Keratinocyte (primary cell): ENCODE results near the gene SPRED1. TPM values are rescaled to one million over a fixed set of nuclear protein-coding genes. Genes with fewer than 3 reads are reported as not detected.

Experiments used
- DNase-seq: peaks from one replicate; pipeline ENCODE4 v3.0.0-alpha.2; 2011; ENCODE audit warnings: low read depth, missing footprints, low spot score
- FAIRE-seq: peaks from 2 replicates; lab custom pipeline; 2011; peaks lifted over from hg19 to GRCh38; lab: Jason Lieb, UNC
- H2AFZ ChIP-seq: 2 replicates; pipeline ENCODE4 v1.6.0; 2012; ENCODE audit warnings: low read length, control low read depth, inconsistent platforms; ENCODE audit not compliant: control insufficient read depth
- H3K27ac ChIP-seq: 2 replicates; pipeline ENCODE4 v1.5.1; 2011; ENCODE audit warnings: low read length; ENCODE audit not compliant: control insufficient read depth, insufficient read depth
- H3K27me3 ChIP-seq: 3 replicates; pipeline ENCODE4 v1.6.0; 2011; ENCODE audit warnings: low read length; ENCODE audit not compliant: control insufficient read depth, insufficient read depth; ENCODE audit errors: extremely low read depth
- H3K36me3 ChIP-seq, 2 experiments: 2 replicates in 1 of 2; 3 replicates in 1 of 2; pipeline ENCODE4 v1.5.1; 2011; ENCODE audit warnings: low read length in 2 of 2, mild to moderate bottlenecking in 1 of 2; ENCODE audit not compliant: control insufficient read depth in 2 of 2, insufficient read depth in 2 of 2; ENCODE audit errors: extremely low read depth in 1 of 2
- H3K4me1 ChIP-seq: 3 replicates; pipeline ENCODE4 v1.5.1; 2011; ENCODE audit warnings: low read length; ENCODE audit not compliant: control insufficient read depth, insufficient read depth; ENCODE audit errors: extremely low read depth
- H3K4me2 ChIP-seq: 3 replicates; pipeline ENCODE4 v1.6.0; 2011; ENCODE audit warnings: low read depth, low read length; ENCODE audit not compliant: control insufficient read depth, insufficient read depth; ENCODE audit errors: extremely low read depth
- H3K4me3 ChIP-seq, 3 experiments: fragments of 200-600 bp in 1 of 3; sonication (generic) in 1 of 3; 2 replicates in 2 of 3; 3 replicates in 1 of 3; pipeline ENCODE4 v1.5.1; 2011 to 2016; ENCODE audit warnings: low read length in 3 of 3, mild to moderate bottlenecking in 3 of 3, control low read depth in 2 of 3, inconsistent platforms in 1 of 3, low read depth in 1 of 3, mixed read lengths in 1 of 3, mixed run types in 1 of 3, moderate library complexity in 1 of 3; ENCODE audit not compliant: control insufficient read depth in 2 of 3, insufficient read depth in 2 of 3; ENCODE audit errors: extremely low read depth in 1 of 3
- H3K79me2 ChIP-seq: 2 replicates; pipeline ENCODE4 v1.6.0; 2012; ENCODE audit warnings: low read length; ENCODE audit not compliant: control insufficient read depth, insufficient read depth
- H3K9ac ChIP-seq: 3 replicates; pipeline ENCODE4 v1.6.0; 2011; ENCODE audit warnings: low read length; ENCODE audit not compliant: control insufficient read depth, insufficient read depth; ENCODE audit errors: extremely low read depth
- H3K9me1 ChIP-seq: 3 replicates; pipeline ENCODE4 v1.6.0; 2011; ENCODE audit warnings: low read length; ENCODE audit not compliant: control insufficient read depth, insufficient read depth; ENCODE audit errors: extremely low read depth
- H3K9me3 ChIP-seq: 2 replicates; pipeline ENCODE4 v1.5.1; 2012; ENCODE audit warnings: low read depth, low read length; ENCODE audit not compliant: control insufficient read depth
- H4K20me1 ChIP-seq: 3 replicates; pipeline ENCODE4 v1.6.0; 2011; ENCODE audit warnings: low read length; ENCODE audit not compliant: control insufficient read depth, insufficient read depth; ENCODE audit errors: extremely low read depth
- CTCF ChIP-seq, 3 experiments: IDR thresholded peaks in 1 of 3; conservative IDR thresholded peaks in 1 of 3; optimal IDR thresholded peaks in 1 of 3; 2 replicates in 2 of 3; 3 replicates in 1 of 3; pipeline versions ENCODE3 to v1.5.1; 2011; ENCODE audit warnings: low read length in 3 of 3, mild to moderate bottlenecking in 3 of 3, moderate library complexity in 2 of 3, control low read depth in 1 of 3, inconsistent platforms in 1 of 3; ENCODE audit not compliant: insufficient read depth in 2 of 3; ENCODE audit errors: extremely low read depth in 1 of 3
- EZH2 ChIP-seq: IDR thresholded peaks from one replicate; pipeline ENCODE4 v1.6.1; 2012; ENCODE audit warnings: inconsistent platforms, mild to moderate bottlenecking, low read length, moderate library complexity
- dilution Hi-C: fragments of 300-500 bp; cut with MboI; formaldehyde crosslinking; loops from one replicate; pipeline ENCODE4 v1.7.0; 2020; ENCODE audit warnings: low sequenced_read_pairs; ENCODE audit not compliant: extremely low pct_ligation_motif_present
- polyA minus RNA-seq, 3 experiments: library from RNA; depleted of rRNA, polyadenylated mRNA; stranded (reverse); fragments of >200 nt; gene quantifications; 1 replicate in 1 of 3; 2 replicates in 1 of 3; 3 replicates in 1 of 3; pipeline ENCODE4 v1.2.3, GENCODE V29; 2011
- polyA plus RNA-seq, 5 experiments: library from polyadenylated mRNA; depleted of rRNA in 3 of 5; stranded (reverse) in 3 of 5; stranded (forward) in 1 of 5; unstranded in 1 of 5; fragments of >200 nt; gene quantifications; 1 replicate in 1 of 5; 2 replicates in 3 of 5; 3 replicates in 1 of 5; pipeline versions ENCODE4 v1.2.1 to v1.2.3, GENCODE V29; 2011 to 2012; ENCODE audit warnings: missing spikeins in 2 of 5, low read depth in 1 of 5, low replicate concordance in 1 of 5

Gene SPRED1
- 5.7 to 11.6 TPM (median 11.5 TPM) in 3 replicates for polyA plus RNA-seq
- polyA plus RNA-seq (2011; ENCODE audit: low read depth), result 3.9 TPM
- polyA plus RNA-seq (2011; cell fraction: cytosol; rRNA removed), result 6.3 and 9.9 TPM in 2 replicates
- polyA plus RNA-seq (2011; cell fraction: nucleus; rRNA removed), result 10.1 and 13.1 TPM in 2 replicates
- 3.9 and 16.6 TPM in 2 replicates for polyA plus RNA-seq (2012; ENCODE audit: low replicate concordance)
- polyA minus RNA-seq, result 5.0 to 22.3 TPM (median 9.9 TPM) in 3 replicates
- 17.5 TPM for polyA minus RNA-seq (2011; cell fraction: cytosol; rRNA and poly(A)+ RNA removed)
- 22.7 and 46.3 TPM in 2 replicates for polyA minus RNA-seq (2011; cell fraction: nucleus; rRNA and poly(A)+ RNA removed)

GRCh38 chr15:38252481-38253350 is at the start of gene SPRED1:
Gene SPRED1, plus strand, starts transcription at chr15:38252836. Its CDS starts 350 bp downstream, at chr15:38253186.
- Histone ChIP-seq H3K9me3 (no peaks in the 10 kb centered on the region), H3K27ac (peak within 1 kb of the TSS; percentile 70), H3K4me3 (peak within 1 kb of the TSS; percentile 79 to 98 (median 96)), H3K9me1 (no peaks in the 10 kb centered on the region), H3K79me2 (peaks cover 50% of the 10 kb centered on the region), H4K20me1 (peaks cover 4% of the 10 kb centered on the region), H3K9ac (peak within 1 kb of the TSS; percentile 84), H3K36me3 (no peaks in the 10 kb centered on the region), H2AFZ (peak within 1 kb of the TSS; percentile 90), H3K27me3 (no peaks in the 10 kb centered on the region), H3K4me1 (peaks cover 22% of the 10 kb centered on the region), H3K4me2 (peak within 1 kb of the TSS; percentile 97)
- dilution Hi-C loops, result no loop called here
- TF ChIP-seq CTCF (optimal IDR thresholded peaks at IDR 0.05 in 1 of 3, IDR thresholded peaks at IDR 0.05 in 1 of 3, conservative IDR thresholded peaks at IDR 0.05 in 1 of 3; ENCODE audit: extremely low read depth in 1 of 3, insufficient read depth in 2 of 3, low read length in 3 of 3) (no peak), EZH2 (no peak)
- no peak for FAIRE-seq
- DNase-seq, result no peak

DNA sequence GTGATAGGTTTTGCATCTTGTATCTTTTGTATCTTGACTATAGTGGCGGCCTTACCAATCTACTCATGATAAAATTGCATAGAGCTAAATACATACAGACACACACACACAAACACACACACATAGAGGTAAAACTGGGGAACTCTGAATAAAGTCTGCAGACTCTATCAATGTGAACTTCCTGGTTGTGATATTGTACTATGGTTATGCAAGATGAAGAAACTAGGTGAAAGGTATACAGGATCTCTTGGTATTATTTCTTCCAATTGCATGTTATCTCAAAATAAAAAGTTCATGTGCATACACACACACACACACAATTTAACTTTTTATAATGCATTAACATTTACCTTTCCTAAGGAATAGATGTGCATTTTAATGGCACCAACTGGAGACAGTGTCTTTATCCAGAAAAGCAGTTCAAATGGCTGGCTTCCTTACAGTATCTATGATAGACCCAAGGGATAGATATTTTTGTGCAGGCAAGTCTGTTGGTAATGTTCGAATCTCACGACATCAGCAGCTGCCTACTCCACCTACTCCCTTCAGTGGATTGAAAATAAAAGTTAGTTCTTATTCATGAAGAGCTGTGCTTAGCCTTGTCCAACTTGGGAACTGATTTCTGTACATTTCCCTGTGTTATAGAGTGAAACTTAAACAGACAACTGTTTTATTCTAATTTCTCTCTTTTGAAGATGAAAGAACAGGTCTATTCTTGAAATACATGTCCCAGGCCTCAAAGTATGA is 46.9 kb upstream of the SPRED1 start:
- no peaks in the 10 kb centered on the region for H3K9me3 ChIP-seq
- DNase-seq (no peak), FAIRE-seq (peak; percentile 9)
- no peak overlapping the region for H3K27ac ChIP-seq
- H3K36me3 ChIP-seq, result no peaks in the 10 kb centered on the region
- no peak for TF ChIP-seq EZH2
- TF ChIP-seq CTCF (optimal IDR thresholded peaks at IDR 0.05 in 1 of 3, IDR thresholded peaks at IDR 0.05 in 1 of 3, conservative IDR thresholded peaks at IDR 0.05 in 1 of 3; ENCODE audit: extremely low read depth in 1 of 3, insufficient read depth in 2 of 3, low read length in 3 of 3), result no peak
- H3K9ac ChIP-seq, result no peak overlapping the region
- H3K4me1 ChIP-seq, result peaks cover 31% of the 10 kb centered on the region
- no peak overlapping the region for H3K4me2 ChIP-seq
- H2AFZ ChIP-seq, result peak overlapping the region; percentile 9
- no peaks in the 10 kb centered on the region for H3K9me1 ChIP-seq
- H4K20me1 ChIP-seq, result no peaks in the 10 kb centered on the region
- dilution Hi-C loops, result no loop called here
- no peaks in the 10 kb centered on the region for H3K27me3 ChIP-seq
- H3K79me2 ChIP-seq, result no peaks in the 10 kb centered on the region
- H3K4me3 ChIP-seq, result no peak overlapping the region
